Fibroblast of lung (primary cell): Measurements from ENCODE around the gene DGKA.

Experiments used
- CTCF ChIP-seq, 2 donors: IDR thresholded peaks in 1 of 2; conservative IDR thresholded peaks in 1 of 2; 1 replicate in 1 of 2; 2 replicates in 1 of 2; pipeline ENCODE4 v1.5.1; 2011 to 2012; ENCODE audit warnings: low read length in 2 of 2, control low read depth in 1 of 2, inconsistent platforms in 1 of 2, low read depth in 1 of 2, mild to moderate bottlenecking in 1 of 2
- EZH2 ChIP-seq: IDR thresholded peaks from 2 replicates; pipeline ENCODE4 v1.5.1; 2012; ENCODE audit warnings: low read length, control low read depth, mild to moderate bottlenecking; ENCODE audit errors: missing control alignments

GRCh38 chr12:55906056-55906455 is 24.9 kb upstream of the DGKA start:
- TF ChIP-seq CTCF (conservative IDR thresholded peaks at IDR 0.05 in 1 of 2, IDR thresholded peaks at IDR 0.05 in 1 of 2; ENCODE audit: low read depth in 1 of 2, low read length in 2 of 2) (no peak), EZH2 (no peak)
